ENCODE measurements around the gene ZNF735. TPM values are rescaled to one million over a fixed set of nuclear protein-coding genes. Genes with fewer than 3 reads are reported as not detected.
"Not testable (repeated sequence)": the region's sequence is repeated elsewhere in the genome, so short reads cannot be mapped to it uniquely, and the experiment has no call there.

ZNF735 gene
- total RNA-seq, 1 donor = not detected

GRCh38 chr7:64183126-64183742 is 23.8 kb upstream of the ZNF735 start:
- peak; percentile 37 for TF ChIP-seq CTCF (IDR thresholded peaks at IDR 0.05; ENCODE audit: insufficient read depth, low read length)
- no peak for DNase-seq (ENCODE audit: low read depth)
- H3K4me3 ChIP-seq (ENCODE audit: low read depth, low read length) = no peak overlapping the region

- H3K4me3 ChIP-seq (ENCODE audit: low read depth, low read length) = no peak overlapping the region
- no peak for TF ChIP-seq CTCF (IDR thresholded peaks at IDR 0.05; ENCODE audit: insufficient read depth, low read length)
- DNase-seq (ENCODE audit: low read depth) = no peak
Measured at GRCh38 chr7:64183827-64184372, 23.1 kb upstream of the ZNF735 start.

- no peak for TF ChIP-seq CTCF (IDR thresholded peaks at IDR 0.05; ENCODE audit: insufficient read depth, low read length)
- no peak for DNase-seq (ENCODE audit: low read depth)
- H3K4me3 ChIP-seq (ENCODE audit: low read depth, low read length) = no peak overlapping the region
Measured at GRCh38 chr7:64184376-64184775, 22.6 kb upstream of the ZNF735 start.

GRCh38 chr7:64187408-64187807 is 19.6 kb upstream of the ZNF735 start:
- no peak for DNase-seq (ENCODE audit: low read depth)

GRCh38 chr7:64192148-64192704 is 14.8 kb upstream of the ZNF735 start:
- DNase-seq (ENCODE audit: low read depth) = no peak
- TF ChIP-seq CTCF (IDR thresholded peaks at IDR 0.05; ENCODE audit: insufficient read depth, low read length) = no peak
- no peak overlapping the region for H3K4me3 ChIP-seq (ENCODE audit: low read depth, low read length)

More at GRCh38 chr7:64187408-64187807, 19.6 kb upstream of the ZNF735 start:
- no peak for TF ChIP-seq CTCF (IDR thresholded peaks at IDR 0.05; ENCODE audit: insufficient read depth, low read length)
- H3K4me3 ChIP-seq (ENCODE audit: low read depth, low read length) = no peak overlapping the region

GRCh38 chr7:64192775-64193174 is 14.2 kb upstream of the ZNF735 start:
- no peak overlapping the region for H3K4me3 ChIP-seq (ENCODE audit: low read depth, low read length)
- no peak for DNase-seq (ENCODE audit: low read depth)
- TF ChIP-seq CTCF (IDR thresholded peaks at IDR 0.05; ENCODE audit: insufficient read depth, low read length) = no peak

- H3K4me3 ChIP-seq (ENCODE audit: low read depth, low read length); DNase-seq (ENCODE audit: low read depth): not testable (repeated sequence)
Measured at GRCh38 chr7:64219710-64220298, 12.8 kb downstream of the ZNF735 start.
